Dendritic cell treated with granulocyte-macrophage colony-stimulating factor and Interleukin-4, amounts not matched to agents 40 ng/mL and 50 ng/mL, for 4 days (primary cell): Measurements from ENCODE around the gene HK3.
"Not testable (repeated sequence)": the region's sequence is repeated elsewhere in the genome, so short reads cannot be mapped to it uniquely, and the experiment has no call there.

ENCODE experiments used
- H3K27ac Mint-ChIP-seq: one replicate; pipeline ENCODE4 v1.8.0; 2022; ENCODE audit warnings: mild to moderate bottlenecking, mixed read lengths
- H3K27me3 Mint-ChIP-seq: one replicate; pipeline ENCODE4 v1.8.0; 2022; ENCODE audit warnings: mild to moderate bottlenecking, mixed read lengths
- H3K36me3 Mint-ChIP-seq: one replicate; pipeline ENCODE4 v1.8.0; 2022; ENCODE audit warnings: low read depth, mixed read lengths
- H3K4me1 Mint-ChIP-seq: one replicate; pipeline ENCODE4 v1.8.0; 2022; ENCODE audit warnings: low read depth, mixed read lengths
- H3K4me3 Mint-ChIP-seq: one replicate; pipeline ENCODE4 v1.8.0; 2022; ENCODE audit warnings: mild to moderate bottlenecking, moderate library complexity, mixed read lengths
- H3K9me3 Mint-ChIP-seq: one replicate; pipeline ENCODE4 v1.8.0; 2022; ENCODE audit warnings: mixed read lengths
- intact Hi-C: fragments of 100-400 bp; cut with micrococcal nuclease; formaldehyde crosslinking; loops from one replicate; pipeline ENCODE4 v1.15.0; 2022

The HK3 gene

DNA sequence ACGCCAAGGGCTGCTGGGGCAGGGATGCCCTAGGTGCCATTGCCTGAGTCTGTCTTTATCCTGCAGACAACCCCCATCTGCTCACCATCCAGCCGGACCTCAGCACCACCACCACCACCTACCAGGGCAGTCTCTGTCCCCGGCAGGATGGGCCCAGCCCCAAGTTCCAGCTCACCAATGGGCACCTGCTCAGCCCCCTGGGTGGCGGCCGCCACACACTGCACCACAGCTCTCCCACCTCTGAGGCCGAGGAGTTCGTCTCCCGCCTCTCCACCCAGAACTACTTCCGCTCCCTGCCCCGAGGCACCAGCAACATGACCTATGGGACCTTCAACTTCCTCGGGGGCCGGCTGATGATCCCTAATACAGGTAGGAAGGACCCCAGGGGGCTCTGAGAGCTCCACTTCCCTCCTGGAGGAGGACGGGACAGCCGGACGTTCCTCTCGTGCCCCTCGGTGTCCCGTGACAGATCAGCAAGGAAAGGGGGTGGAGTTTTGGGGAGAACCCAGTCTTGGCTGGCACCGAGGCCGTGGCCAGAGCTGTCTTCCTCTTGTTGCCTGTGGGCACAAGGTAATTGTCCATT lies 24.9 kb downstream of the HK3 start:
- Mint-ChIP-seq H3K4me1 (peaks cover 50% of the 10 kb centered on the region), H3K9me3 (peaks cover 31% of the 10 kb centered on the region), H3K4me3 (no peak overlapping the region), H3K27me3 (peaks cover 25% of the 10 kb centered on the region), H3K27ac (no peak overlapping the region), H3K36me3 (peaks cover 37% of the 10 kb centered on the region)
- intact Hi-C loops = no loop called here

GRCh38 chr5:176873541-176874172 lies 25.5 kb downstream of the HK3 start:
- H3K4me1 Mint-ChIP-seq = peaks cover 50% of the 10 kb centered on the region
- H3K27ac Mint-ChIP-seq = peak overlapping the region; percentile 68
- H3K36me3 Mint-ChIP-seq = peaks cover 32% of the 10 kb centered on the region
- intact Hi-C loops = no loop called here
- no peak overlapping the region for H3K4me3 Mint-ChIP-seq
- peaks cover 31% of the 10 kb centered on the region for H3K9me3 Mint-ChIP-seq
- H3K27me3 Mint-ChIP-seq = peaks cover 30% of the 10 kb centered on the region

GRCh38 chr5:176873011-176873410 lies 26.1 kb downstream of the HK3 start:
- H3K4me1 Mint-ChIP-seq = peaks cover 50% of the 10 kb centered on the region
- H3K27ac Mint-ChIP-seq = peak overlapping the region; percentile 68
- H3K4me3 Mint-ChIP-seq, intact Hi-C loops: not testable (repeated sequence)
- H3K9me3 Mint-ChIP-seq = peaks cover 31% of the 10 kb centered on the region
- H3K36me3 Mint-ChIP-seq = peaks cover 29% of the 10 kb centered on the region
- peaks cover 37% of the 10 kb centered on the region for H3K27me3 Mint-ChIP-seq

GRCh38 chr5:176872586-176872985 lies 26.6 kb downstream of the HK3 start:
- H3K4me3 Mint-ChIP-seq, intact Hi-C loops: not testable (repeated sequence)
- Mint-ChIP-seq H3K9me3 (peaks cover 31% of the 10 kb centered on the region), H3K4me1 (peaks cover 50% of the 10 kb centered on the region), H3K27me3 (peaks cover 39% of the 10 kb centered on the region), H3K36me3 (peaks cover 29% of the 10 kb centered on the region), H3K27ac (peak overlapping the region; percentile 68)

- H3K4me3 Mint-ChIP-seq, intact Hi-C loops, H3K27ac Mint-ChIP-seq: not testable (repeated sequence)
- H3K9me3 Mint-ChIP-seq = peaks cover 31% of the 10 kb centered on the region
- H3K27me3 Mint-ChIP-seq = peaks cover 45% of the 10 kb centered on the region
- peaks cover 36% of the 10 kb centered on the region for H3K4me1 Mint-ChIP-seq
- H3K36me3 Mint-ChIP-seq = peaks cover 29% of the 10 kb centered on the region
These were observed 28.5 kb downstream of the HK3 start for GRCh38 chr5:176870644-176871043.

GRCh38 chr5:176870110-176870591 lies 29.0 kb downstream of the HK3 start:
- peaks cover 29% of the 10 kb centered on the region for H3K36me3 Mint-ChIP-seq
- intact Hi-C loops = no loop called here
- no peak overlapping the region for H3K27ac Mint-ChIP-seq
- no peak overlapping the region for H3K4me3 Mint-ChIP-seq
- peaks cover 31% of the 10 kb centered on the region for H3K4me1 Mint-ChIP-seq
- H3K27me3 Mint-ChIP-seq = peaks cover 45% of the 10 kb centered on the region
- H3K9me3 Mint-ChIP-seq = peaks cover 31% of the 10 kb centered on the region

- H3K27me3 Mint-ChIP-seq = peaks cover 46% of the 10 kb centered on the region
These were observed 29.5 kb downstream of the HK3 start for GRCh38 chr5:176869501-176870109.

DNA sequence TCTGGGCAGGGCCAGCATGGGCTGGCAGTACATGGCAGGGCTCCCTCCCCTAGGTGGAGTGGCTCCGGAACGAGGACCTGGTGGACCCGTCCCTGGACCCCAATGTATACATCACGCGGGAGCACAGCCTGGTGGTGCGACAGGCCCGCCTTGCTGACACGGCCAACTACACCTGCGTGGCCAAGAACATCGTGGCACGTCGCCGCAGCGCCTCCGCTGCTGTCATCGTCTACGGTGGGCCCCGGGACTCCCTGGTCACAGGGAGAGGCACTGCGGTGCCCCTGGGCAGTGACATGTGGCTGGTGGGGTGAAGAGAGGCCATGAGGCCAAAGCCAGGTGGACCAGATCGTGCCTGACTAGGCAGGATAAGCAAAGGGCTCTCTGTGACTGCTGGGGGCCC lies 30.4 kb downstream of the HK3 start:
- intact Hi-C loops = no loop called here
- H3K9me3 Mint-ChIP-seq = peaks cover 25% of the 10 kb centered on the region
- H3K36me3 Mint-ChIP-seq = peaks cover 21% of the 10 kb centered on the region
- H3K27me3 Mint-ChIP-seq = peaks cover 55% of the 10 kb centered on the region
- peaks cover 19% of the 10 kb centered on the region for H3K4me1 Mint-ChIP-seq
- H3K4me3 Mint-ChIP-seq = no peak overlapping the region
- no peak overlapping the region for H3K27ac Mint-ChIP-seq

More at GRCh38 chr5:176869501-176870109, 29.5 kb downstream of the HK3 start:
- Mint-ChIP-seq H3K36me3 (peaks cover 29% of the 10 kb centered on the region), H3K4me1 (peaks cover 27% of the 10 kb centered on the region), H3K27ac (no peak overlapping the region), H3K4me3 (no peak overlapping the region), H3K9me3 (peaks cover 31% of the 10 kb centered on the region)
- intact Hi-C loops = no loop called here

- Mint-ChIP-seq H3K4me3 (no peak overlapping the region), H3K4me1 (peaks cover 13% of the 10 kb centered on the region), H3K27me3 (peaks cover 59% of the 10 kb centered on the region), H3K9me3 (peaks cover 19% of the 10 kb centered on the region), H3K27ac (no peak overlapping the region), H3K36me3 (peaks cover 15% of the 10 kb centered on the region)
- intact Hi-C loops = no loop called here
These were observed 31.0 kb downstream of the HK3 start for GRCh38 chr5:176868126-176868525.

DNA sequence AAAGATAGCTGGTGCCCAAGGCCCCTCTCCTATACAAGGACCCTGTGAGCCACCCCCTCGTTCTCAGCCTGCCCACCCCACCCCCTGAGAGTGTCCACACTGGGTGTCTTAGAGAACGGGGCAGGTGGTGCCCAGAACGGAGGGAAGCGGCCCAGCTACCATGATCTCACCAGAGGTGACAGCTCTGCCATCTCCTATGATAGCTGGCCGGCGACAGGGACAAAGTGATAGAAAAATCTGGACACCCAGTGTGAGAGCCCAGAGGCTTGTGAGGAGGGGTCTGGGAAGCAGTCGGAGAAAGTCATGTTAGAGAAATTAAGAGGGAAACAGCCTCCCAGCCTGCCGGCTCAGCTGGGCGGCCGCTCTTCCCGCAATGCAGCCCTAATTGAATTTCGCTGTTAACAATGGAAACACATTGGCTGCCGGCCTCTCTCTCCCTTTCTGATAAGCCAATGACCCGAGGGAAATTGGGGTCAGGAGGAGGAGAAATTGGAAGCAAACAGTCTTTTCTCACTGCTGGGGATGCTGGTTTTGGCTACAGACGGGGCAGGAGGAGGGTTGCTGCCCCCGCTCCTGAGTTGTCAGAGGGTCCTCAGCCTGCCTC lies 32.3 kb downstream of the HK3 start:
- intact Hi-C loops = no loop called here
- peaks cover 9% of the 10 kb centered on the region for H3K4me1 Mint-ChIP-seq
- no peak overlapping the region for H3K27ac Mint-ChIP-seq
- peaks cover 72% of the 10 kb centered on the region for H3K27me3 Mint-ChIP-seq
- H3K9me3 Mint-ChIP-seq = peaks cover 10% of the 10 kb centered on the region
- H3K4me3 Mint-ChIP-seq = no peak overlapping the region
- peaks cover 5% of the 10 kb centered on the region for H3K36me3 Mint-ChIP-seq

GRCh38 chr5:176865964-176866363 lies 33.2 kb downstream of the HK3 start:
- Mint-ChIP-seq H3K27me3 (peaks cover 80% of the 10 kb centered on the region), H3K27ac (no peak overlapping the region), H3K9me3 (peaks cover 10% of the 10 kb centered on the region), H3K4me3 (no peak overlapping the region), H3K4me1 (peaks cover 9% of the 10 kb centered on the region), H3K36me3 (peaks cover 5% of the 10 kb centered on the region)
- intact Hi-C loops = no loop called here

DNA sequence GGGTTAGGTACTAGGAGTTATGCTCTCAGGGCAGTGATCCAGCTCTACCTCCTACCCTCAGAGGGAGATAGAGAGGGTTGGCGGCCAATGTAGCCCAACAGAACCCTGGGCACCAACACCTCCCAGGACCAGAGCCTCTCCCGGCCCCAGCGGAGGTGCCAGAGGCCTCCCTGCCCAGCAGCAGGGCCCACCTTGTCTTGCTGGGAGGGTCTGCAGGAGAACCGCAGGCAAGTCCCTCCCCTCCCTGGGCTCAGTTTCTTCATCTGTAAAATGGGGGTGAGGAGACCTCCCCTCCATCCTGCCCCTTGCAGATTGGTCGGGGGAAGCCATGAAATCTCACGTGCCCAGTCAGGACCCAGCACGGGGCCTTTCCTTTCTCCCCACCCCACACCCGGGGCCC lies 34.4 kb downstream of the HK3 start:
- no peaks in the 10 kb centered on the region for H3K4me1 Mint-ChIP-seq
- H3K4me3 Mint-ChIP-seq = no peak overlapping the region
- no peaks in the 10 kb centered on the region for H3K36me3 Mint-ChIP-seq
- intact Hi-C loops = no loop called here
- H3K9me3 Mint-ChIP-seq = no peaks in the 10 kb centered on the region
- H3K27me3 Mint-ChIP-seq = peaks cover 86% of the 10 kb centered on the region
- H3K27ac Mint-ChIP-seq = no peak overlapping the region

- intact Hi-C loops = no loop called here
- H3K4me1 Mint-ChIP-seq = no peaks in the 10 kb centered on the region
- H3K9me3 Mint-ChIP-seq = peaks cover 1% of the 10 kb centered on the region
- no peak overlapping the region for H3K4me3 Mint-ChIP-seq
- peaks cover 82% of the 10 kb centered on the region for H3K27me3 Mint-ChIP-seq
- no peaks in the 10 kb centered on the region for H3K36me3 Mint-ChIP-seq
- H3K27ac Mint-ChIP-seq = no peak overlapping the region
These were observed 35.4 kb downstream of the HK3 start for GRCh38 chr5:176863765-176864098.

DNA sequence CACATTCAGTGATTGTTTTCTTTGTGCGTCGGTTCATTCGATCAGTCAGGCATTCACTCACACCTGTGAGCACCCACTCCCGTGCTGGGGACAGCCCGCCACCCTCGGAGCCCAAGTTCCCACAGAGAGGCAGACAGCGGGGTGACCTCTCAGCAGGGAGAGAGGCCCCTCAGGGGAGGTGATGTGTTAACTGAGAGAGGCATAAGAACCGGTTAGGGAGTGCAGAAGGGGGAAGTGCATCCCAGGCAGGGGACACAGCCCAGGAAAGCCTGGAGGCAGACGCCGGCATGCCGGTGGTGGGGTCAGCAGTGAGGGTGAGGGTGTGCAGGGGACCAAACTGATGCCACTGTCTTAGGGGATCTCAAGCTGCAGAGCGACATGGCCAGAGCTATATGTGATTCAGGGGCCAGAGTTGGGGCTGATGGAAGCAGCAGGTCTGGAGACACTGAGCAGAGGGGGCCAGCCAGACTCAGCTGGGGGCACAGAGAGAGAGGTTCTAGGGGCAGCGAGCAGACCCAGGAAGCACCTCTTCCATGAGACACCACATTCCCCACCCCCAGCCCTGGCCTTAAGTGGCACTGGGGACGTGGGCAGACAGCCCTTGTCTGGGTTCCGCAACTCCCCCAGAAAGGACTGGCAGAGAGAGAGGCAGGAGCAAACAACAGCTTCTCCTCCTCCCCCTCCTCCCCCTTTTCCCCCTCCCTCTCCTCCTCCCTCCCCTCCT lies 35.9 kb downstream of the HK3 start:
- H3K27me3 Mint-ChIP-seq = peaks cover 81% of the 10 kb centered on the region
- no peak overlapping the region for H3K4me3 Mint-ChIP-seq
- H3K27ac Mint-ChIP-seq = no peak overlapping the region
- no peaks in the 10 kb centered on the region for H3K4me1 Mint-ChIP-seq
- intact Hi-C loops = no loop called here
- peaks cover 6% of the 10 kb centered on the region for H3K9me3 Mint-ChIP-seq
- no peaks in the 10 kb centered on the region for H3K36me3 Mint-ChIP-seq
